ENCODE data around the gene SLX4. TPM values are rescaled to one million over a fixed set of nuclear protein-coding genes. Genes with fewer than 3 reads are reported as not detected.

SLX4 gene
- total RNA-seq, 1 donor from 2014 or later = 14.1 TPM

DNA sequence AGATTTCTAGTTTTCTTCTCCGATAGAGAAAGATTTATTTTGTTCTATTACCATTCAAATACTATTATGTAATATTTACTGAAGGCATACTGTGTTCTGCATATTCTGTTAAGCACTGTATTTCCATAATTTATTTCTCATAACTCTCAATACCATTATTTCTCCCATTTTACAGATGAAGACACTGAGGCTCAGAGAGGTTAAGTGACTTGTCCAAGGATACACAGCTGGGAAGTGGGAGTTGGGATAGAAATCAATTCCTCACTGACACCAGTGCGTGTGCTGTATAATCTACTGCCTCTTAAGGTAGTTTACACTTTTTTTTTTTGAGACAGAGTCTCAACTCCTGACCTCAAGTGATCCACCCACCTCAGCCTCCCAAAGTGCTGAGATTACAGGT is 41.6 kb downstream of the SLX4 start:
- Mint-ChIP-seq H3K27me3 (ENCODE audit: unreplicated experiment) (no peaks in the 10 kb centered on the region), H3K27ac (ENCODE audit: unreplicated experiment) (no peak overlapping the region), H3K36me3 (ENCODE audit: unreplicated experiment) (no peaks in the 10 kb centered on the region), H3K4me3 (ENCODE audit: unreplicated experiment) (no peak overlapping the region), H3K4me1 (ENCODE audit: low read depth, unreplicated experiment) (no peaks in the 10 kb centered on the region), H3K9me3 (ENCODE audit: unreplicated experiment) (peaks cover 2% of the 10 kb centered on the region)
- DNase-seq = no peak
- TF ChIP-seq CTCF (IDR thresholded peaks at IDR 0.05; ENCODE audit: partially characterized antibody, unreplicated experiment) = no peak

DNA sequence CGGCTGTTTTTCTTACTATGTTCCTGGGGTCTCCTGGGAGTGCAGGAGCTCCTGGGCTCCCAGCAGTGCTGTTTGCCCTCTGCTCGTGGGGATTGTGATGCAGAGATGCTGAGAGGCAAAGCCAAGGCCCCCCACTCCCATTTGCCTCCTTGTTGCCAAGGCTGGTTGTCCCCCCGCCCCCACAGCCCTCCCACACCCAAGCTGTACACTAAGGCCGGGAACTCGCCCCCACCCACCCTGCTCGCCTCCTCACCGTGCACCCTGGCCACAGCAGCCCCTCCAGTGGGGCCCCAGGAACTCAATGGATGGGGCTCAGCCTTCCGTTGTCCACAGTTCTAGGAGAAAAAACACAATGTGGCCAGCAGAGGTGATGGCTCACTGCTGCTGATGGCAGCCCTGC is 44.4 kb downstream of the SLX4 start:
- H3K4me3 Mint-ChIP-seq (ENCODE audit: unreplicated experiment) = no peak overlapping the region
- no peak overlapping the region for H3K27ac Mint-ChIP-seq (ENCODE audit: unreplicated experiment)
- H3K9me3 Mint-ChIP-seq (ENCODE audit: unreplicated experiment) = peaks cover 2% of the 10 kb centered on the region
- no peak for DNase-seq
- H3K27me3 Mint-ChIP-seq (ENCODE audit: unreplicated experiment) = peaks cover 1% of the 10 kb centered on the region
- no peak for TF ChIP-seq CTCF (IDR thresholded peaks at IDR 0.05; ENCODE audit: partially characterized antibody, unreplicated experiment)
- H3K36me3 Mint-ChIP-seq (ENCODE audit: unreplicated experiment) = no peaks in the 10 kb centered on the region
- H3K4me1 Mint-ChIP-seq (ENCODE audit: low read depth, unreplicated experiment) = no peaks in the 10 kb centered on the region

- Mint-ChIP-seq H3K4me3 (ENCODE audit: unreplicated experiment) (no peak overlapping the region), H3K9me3 (ENCODE audit: unreplicated experiment) (peaks cover 2% of the 10 kb centered on the region), H3K27ac (ENCODE audit: unreplicated experiment) (no peak overlapping the region), H3K4me1 (ENCODE audit: low read depth, unreplicated experiment) (no peaks in the 10 kb centered on the region), H3K27me3 (ENCODE audit: unreplicated experiment) (peaks cover 1% of the 10 kb centered on the region), H3K36me3 (ENCODE audit: unreplicated experiment) (no peaks in the 10 kb centered on the region)
- DNase-seq = no peak
- no peak for TF ChIP-seq CTCF (IDR thresholded peaks at IDR 0.05; ENCODE audit: partially characterized antibody, unreplicated experiment)
These were observed 46.6 kb downstream of the SLX4 start for GRCh38 chr16:3564889-3565141.

DNA sequence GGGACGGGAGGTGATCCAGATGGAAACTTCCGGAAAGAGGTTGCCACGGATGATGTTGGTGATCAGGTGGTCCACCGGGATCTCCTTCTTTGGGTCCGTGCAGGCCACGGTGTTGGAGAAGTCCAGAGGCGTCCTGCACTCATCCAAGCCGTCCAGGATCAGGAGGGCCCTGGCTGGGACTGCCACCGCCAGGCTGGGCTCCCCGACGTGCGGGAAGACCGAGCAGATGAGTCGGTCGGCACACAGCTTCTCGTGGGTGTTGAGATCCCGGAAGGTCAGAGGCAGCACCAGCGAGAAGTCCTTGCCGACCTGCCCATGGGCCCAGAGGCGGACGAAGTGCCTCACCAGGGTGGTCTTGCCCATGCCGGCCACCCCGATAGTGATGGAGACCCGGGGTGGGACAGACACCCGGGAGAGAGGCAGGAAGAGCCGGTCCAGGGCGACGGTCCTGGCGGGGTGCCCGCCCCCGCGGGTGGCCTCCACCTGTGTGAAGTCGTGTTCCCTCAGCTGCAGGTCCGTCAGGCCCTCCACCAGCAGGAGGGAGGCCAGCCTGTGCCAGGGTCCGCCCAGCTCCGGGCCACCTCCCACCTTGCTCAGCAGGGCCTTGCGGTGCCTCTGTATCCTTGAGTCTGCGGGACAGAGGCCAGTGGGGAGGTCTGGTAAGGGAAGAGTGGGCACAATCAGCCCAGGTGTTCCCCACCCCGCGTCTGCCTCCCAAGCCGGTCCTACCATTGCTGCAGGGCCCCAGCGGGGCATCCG is 47.1 kb downstream of the SLX4 start:
- no peaks in the 10 kb centered on the region for H3K36me3 Mint-ChIP-seq (ENCODE audit: unreplicated experiment)
- no peak for TF ChIP-seq CTCF (IDR thresholded peaks at IDR 0.05; ENCODE audit: partially characterized antibody, unreplicated experiment)
- H3K27me3 Mint-ChIP-seq (ENCODE audit: unreplicated experiment) = peaks cover 1% of the 10 kb centered on the region
- DNase-seq = no peak
- H3K27ac Mint-ChIP-seq (ENCODE audit: unreplicated experiment) = no peak overlapping the region
- H3K4me3 Mint-ChIP-seq (ENCODE audit: unreplicated experiment) = no peak overlapping the region
- no peaks in the 10 kb centered on the region for H3K4me1 Mint-ChIP-seq (ENCODE audit: low read depth, unreplicated experiment)
- peaks cover 2% of the 10 kb centered on the region for H3K9me3 Mint-ChIP-seq (ENCODE audit: unreplicated experiment)

GRCh38 chr16:3562914-3563480 is 48.4 kb downstream of the SLX4 start:
- Mint-ChIP-seq H3K27ac (ENCODE audit: unreplicated experiment) (no peak overlapping the region), H3K27me3 (ENCODE audit: unreplicated experiment) (peaks cover 3% of the 10 kb centered on the region), H3K36me3 (ENCODE audit: unreplicated experiment) (no peaks in the 10 kb centered on the region), H3K4me3 (ENCODE audit: unreplicated experiment) (no peak overlapping the region), H3K9me3 (ENCODE audit: unreplicated experiment) (peaks cover 2% of the 10 kb centered on the region), H3K4me1 (ENCODE audit: low read depth, unreplicated experiment) (no peaks in the 10 kb centered on the region)
- no peak for TF ChIP-seq CTCF (IDR thresholded peaks at IDR 0.05; ENCODE audit: partially characterized antibody, unreplicated experiment)
- DNase-seq = no peak

All from glutamatergic neuron (in vitro differentiated cells).